C4-2B (cell line): Measurements from ENCODE around the gene GPR4.

Experiments used
- H3K27ac ChIP-seq: fragments of 450-650 bp; 2 replicates; pipeline ENCODE4 v1.5.1; 2017
- ZFX ChIP-seq: fragments of 450-650 bp; IDR thresholded peaks from 2 replicates; pipeline ENCODE4 v1.6.1; 2017
- TF ChIP-seq, protein P1 (sequence below): fragments of 450-650 bp; conservative IDR thresholded peaks from 2 replicates; pipeline ENCODE4 v1.5.1; 2017; ENCODE audit warnings: mild to moderate bottlenecking

The GPR4 gene

DNA sequence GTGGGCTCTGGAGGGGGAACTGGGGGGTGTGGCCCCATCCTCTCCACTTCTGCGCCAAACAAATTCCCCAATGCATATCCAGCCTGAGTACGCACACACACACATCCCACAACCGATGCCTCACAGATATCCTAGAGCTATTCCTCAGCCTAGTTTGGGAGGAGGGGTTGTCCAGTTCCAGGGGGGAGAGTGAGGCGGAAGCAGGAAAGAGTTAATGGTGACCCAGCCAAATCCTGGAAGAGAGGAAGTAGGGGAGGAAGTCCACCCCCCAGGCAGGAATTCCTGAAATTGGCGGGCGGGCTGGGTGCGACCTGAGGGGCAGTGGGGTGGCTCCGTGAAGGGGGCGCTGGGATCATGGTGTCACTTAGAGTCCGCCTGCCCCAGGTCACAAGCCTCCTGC lies 897 bp downstream of the GPR4 start:
- H3K27ac ChIP-seq = no peak overlapping the region
- no peak for TF ChIP-seq ZFX
- TF ChIP-seq, protein P1, sequence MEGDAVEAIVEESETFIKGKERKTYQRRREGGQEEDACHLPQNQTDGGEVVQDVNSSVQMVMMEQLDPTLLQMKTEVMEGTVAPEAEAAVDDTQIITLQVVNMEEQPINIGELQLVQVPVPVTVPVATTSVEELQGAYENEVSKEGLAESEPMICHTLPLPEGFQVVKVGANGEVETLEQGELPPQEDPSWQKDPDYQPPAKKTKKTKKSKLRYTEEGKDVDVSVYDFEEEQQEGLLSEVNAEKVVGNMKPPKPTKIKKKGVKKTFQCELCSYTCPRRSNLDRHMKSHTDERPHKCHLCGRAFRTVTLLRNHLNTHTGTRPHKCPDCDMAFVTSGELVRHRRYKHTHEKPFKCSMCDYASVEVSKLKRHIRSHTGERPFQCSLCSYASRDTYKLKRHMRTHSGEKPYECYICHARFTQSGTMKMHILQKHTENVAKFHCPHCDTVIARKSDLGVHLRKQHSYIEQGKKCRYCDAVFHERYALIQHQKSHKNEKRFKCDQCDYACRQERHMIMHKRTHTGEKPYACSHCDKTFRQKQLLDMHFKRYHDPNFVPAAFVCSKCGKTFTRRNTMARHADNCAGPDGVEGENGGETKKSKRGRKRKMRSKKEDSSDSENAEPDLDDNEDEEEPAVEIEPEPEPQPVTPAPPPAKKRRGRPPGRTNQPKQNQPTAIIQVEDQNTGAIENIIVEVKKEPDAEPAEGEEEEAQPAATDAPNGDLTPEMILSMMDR = no peak

DNA sequence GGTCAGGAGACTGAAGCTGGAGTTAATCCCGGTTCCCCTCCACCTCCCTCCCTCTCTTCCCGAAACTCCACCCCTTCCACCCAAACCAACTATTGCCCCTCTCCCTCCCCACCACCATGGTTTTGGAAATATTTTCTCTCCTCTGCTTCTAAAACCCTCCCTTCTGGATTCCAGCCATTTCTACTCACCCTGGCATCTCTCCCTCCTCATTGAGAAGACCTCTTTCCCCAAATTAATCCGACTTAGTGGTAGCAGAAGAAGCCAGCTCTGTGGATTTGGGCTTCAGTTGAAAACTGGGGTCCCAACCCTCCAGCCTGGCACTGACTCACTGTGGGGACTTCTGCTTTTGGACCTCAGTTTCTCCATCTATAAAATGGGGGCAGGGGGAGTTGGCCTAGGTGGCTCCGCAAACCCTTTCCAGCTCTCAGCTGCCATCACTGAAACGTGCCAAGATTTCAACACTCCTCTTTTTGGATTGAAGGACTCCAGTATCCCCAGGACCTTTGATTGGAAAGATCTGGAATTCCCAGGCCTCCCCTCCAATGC lies 1.6 kb downstream of the GPR4 start:
- TF ChIP-seq, protein P1 = no peak
- no peak for TF ChIP-seq ZFX

DNA sequence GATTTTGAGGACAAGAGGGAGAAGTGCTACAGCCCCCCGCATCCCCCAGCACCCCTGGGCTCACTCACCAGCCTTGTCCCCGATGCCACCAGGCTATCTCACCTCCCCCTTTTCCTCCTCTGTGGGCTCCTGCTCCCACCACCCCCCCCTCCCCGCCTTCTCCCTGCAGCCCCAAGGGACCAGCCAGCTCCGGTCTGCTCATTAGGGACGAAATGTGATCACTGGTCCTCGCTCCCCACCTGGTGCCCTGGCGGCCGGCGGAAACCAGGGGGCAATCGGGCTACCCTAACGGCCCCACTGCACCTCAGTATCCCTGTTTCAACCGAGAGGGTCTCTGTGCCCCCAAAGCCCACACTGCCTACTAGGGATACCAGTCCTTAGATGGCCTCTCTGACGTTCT lies 2.7 kb downstream of the GPR4 start:
- TF ChIP-seq, protein P1 = no peak
- TF ChIP-seq ZFX = no peak
- H3K27ac ChIP-seq = no peak overlapping the region

More for the DNA sequence above, 1.6 kb downstream of the GPR4 start:
- no peak overlapping the region for H3K27ac ChIP-seq

DNA sequence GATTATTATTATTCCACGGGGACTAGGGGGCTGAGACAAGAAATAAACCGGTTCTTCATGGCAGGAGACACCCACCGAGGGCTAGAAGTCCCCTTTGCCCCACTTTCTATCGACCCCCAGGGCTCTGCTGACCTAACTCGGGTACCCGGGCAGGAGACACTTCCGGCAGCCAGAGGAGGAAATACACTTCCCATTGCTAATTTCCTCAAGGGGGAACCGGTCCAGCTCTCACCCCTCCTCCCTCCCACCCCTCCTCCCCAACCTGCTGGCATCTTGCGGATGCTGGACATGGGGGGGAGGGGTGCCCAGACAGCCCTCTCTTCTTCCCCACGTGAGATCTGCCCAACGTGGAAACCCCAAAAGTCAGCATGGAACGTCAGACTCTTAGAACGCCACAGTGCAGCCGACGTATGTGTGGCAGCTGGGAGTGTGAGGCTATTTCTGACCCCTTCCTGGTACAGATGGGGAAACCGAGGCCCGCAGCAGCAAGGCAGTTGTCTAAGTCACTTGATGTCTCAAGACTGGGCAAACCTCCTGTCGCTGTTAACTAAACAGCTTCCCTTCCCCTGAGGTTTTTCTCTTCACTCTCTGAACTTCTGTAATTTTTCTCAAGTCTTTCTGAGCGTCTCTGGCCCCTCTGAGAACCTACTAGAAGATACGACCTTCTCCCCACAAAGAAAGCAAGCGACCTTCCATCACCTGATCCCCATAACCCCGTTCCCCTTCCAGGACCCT lies 3.6 kb downstream of the GPR4 start:
- TF ChIP-seq, protein P1 = no peak
- no peak for TF ChIP-seq ZFX
- H3K27ac ChIP-seq = no peak overlapping the region

DNA sequence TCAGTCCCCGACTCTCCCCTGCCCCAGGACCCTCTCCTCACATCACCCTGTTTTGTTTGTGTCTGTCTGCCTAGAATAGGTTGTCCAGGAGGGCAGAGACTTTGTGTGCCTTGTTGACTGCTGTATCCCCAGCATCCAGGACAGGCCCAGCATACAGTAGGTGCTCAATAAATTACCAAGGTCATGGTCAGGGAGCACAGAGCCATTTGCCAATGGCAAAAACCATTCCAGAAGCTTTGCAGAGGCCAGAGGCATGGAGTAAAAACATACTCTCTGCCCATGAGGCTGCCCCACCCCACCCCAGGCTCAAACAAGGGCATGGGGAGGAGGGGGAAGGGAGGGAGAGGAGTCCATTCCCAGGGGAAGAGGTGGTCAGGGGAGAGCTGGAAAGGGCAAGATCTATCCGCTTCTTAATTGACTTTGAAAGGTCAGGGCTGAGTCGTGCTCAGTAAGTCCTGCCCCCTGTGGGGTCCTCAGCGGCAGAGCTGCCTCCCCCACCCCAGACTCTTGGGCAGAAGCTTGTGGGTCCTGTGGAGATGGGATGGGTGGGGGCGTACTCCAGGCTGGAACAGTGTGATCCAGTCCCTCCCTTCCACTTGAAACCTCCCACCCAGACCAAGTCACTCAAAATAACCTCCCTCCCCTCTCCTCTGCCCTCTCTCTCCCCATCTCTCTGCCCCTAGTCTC lies 4.4 kb downstream of the GPR4 start:
- no peak for TF ChIP-seq ZFX
- TF ChIP-seq, protein P1 = no peak
- H3K27ac ChIP-seq = no peak overlapping the region

DNA sequence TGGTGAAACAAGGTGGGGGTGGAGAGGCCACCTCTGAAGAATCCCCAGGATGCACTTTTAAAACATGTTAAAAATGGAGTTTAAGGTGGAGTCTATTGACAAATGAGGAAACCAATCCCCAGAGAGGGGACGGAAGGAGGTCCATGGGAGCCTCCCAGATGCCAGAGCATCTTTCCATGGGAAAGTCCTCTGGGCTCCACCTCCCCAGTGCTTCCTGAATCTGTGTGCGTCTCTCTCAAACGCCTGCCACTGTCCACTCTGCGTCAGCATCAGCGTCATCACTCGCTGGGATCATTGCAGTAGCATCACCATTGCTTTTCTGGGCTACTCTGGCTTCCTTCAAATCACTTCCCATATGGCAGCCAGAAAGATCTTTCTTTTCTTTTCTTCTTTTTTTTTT lies 6.2 kb downstream of the GPR4 start:
- no peak overlapping the region for H3K27ac ChIP-seq
- TF ChIP-seq, protein P1 = no peak
- TF ChIP-seq ZFX = no peak

DNA sequence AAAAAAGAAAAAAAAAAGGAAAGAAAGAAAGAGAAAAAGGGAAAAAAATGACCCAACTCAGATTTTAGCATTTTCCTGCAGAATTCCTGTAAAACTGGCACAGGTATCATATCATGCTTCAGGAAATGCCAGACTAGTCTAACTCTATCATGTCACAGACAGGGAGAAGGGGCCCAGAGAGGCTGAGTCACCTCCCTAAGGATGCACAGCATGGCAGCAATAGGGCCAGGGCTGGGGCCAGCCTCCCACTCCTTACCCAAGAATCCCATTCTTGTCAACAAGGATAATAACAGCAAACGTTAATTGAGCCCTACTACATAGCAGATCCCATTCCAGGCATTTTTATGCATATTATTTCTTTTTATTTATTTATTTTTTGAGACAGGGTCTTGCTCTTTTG lies 8.5 kb downstream of the GPR4 start:
- TF ChIP-seq, protein P1 = no peak
- TF ChIP-seq ZFX = no peak
- H3K27ac ChIP-seq = no peak overlapping the region
